B cell (primary cell): ENCODE data around the gene PRDX2.

Experiments
- EZH2 ChIP-seq: IDR thresholded peaks from 2 replicates; pipeline ENCODE4 v1.6.1; 2012; ENCODE audit warnings: borderline replicate concordance, low read depth, mild to moderate bottlenecking, moderate library complexity, low read length; ENCODE audit not compliant: insufficient read depth, poor library complexity, severe bottlenecking
- TF ChIP-seq, protein P1 (sequence below): fragments of 200-600 bp; IDR thresholded peaks from one replicate; pipeline ENCODE4 v1.8.0; 2022; ENCODE audit warnings: antibody characterized with exemption, mild to moderate bottlenecking

DNA sequence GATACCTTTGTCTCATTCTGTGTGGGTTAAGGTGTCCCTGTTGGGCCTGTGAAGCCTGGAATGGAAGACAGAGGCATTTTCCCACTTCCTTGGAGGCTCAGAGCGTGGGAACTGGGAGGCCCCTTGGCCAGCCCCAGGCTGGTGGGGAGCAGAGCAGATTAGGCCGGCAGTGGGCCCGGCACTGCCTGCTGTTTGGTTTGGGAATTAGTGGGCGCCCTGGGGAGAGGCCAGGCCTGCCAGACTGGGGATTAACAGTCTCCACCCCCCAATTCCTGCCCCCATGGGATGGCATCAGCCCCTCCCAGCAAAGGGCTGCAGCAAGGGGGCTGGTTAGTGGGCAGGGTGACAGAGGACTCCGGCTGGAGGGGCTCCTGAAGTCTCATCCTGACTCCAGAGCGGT lies 53.1 kb downstream of the PRDX2 start:
- TF ChIP-seq, protein P1, sequence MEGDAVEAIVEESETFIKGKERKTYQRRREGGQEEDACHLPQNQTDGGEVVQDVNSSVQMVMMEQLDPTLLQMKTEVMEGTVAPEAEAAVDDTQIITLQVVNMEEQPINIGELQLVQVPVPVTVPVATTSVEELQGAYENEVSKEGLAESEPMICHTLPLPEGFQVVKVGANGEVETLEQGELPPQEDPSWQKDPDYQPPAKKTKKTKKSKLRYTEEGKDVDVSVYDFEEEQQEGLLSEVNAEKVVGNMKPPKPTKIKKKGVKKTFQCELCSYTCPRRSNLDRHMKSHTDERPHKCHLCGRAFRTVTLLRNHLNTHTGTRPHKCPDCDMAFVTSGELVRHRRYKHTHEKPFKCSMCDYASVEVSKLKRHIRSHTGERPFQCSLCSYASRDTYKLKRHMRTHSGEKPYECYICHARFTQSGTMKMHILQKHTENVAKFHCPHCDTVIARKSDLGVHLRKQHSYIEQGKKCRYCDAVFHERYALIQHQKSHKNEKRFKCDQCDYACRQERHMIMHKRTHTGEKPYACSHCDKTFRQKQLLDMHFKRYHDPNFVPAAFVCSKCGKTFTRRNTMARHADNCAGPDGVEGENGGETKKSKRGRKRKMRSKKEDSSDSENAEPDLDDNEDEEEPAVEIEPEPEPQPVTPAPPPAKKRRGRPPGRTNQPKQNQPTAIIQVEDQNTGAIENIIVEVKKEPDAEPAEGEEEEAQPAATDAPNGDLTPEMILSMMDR = no peak
- no peak for TF ChIP-seq EZH2
